Thyroid gland (tissue), 4 donors: Measurements from ENCODE around the gene LRGUK. TPM values are rescaled to one million over a fixed set of nuclear protein-coding genes. Genes with fewer than 3 reads are reported as not detected.

Experiments used
- DNase-seq, 2 donors: peaks; one replicate each; pipeline ENCODE4 v3.0.0-alpha.2; 2019
- H3K27ac ChIP-seq, 3 donors: fragments of 200-600 bp; sonication (generic); 1 replicate in 2 of 3; 2 replicates in 1 of 3; pipeline ENCODE4 v1.5.1; 2016 to 2019; ENCODE audit warnings: mild to moderate bottlenecking in 1 of 3, moderate library complexity in 1 of 3
- H3K27me3 ChIP-seq: fragments of 200-600 bp; sonication (generic); one replicate; pipeline ENCODE4 v1.5.1; 2019
- H3K36me3 ChIP-seq, 2 donors: fragments of 200-600 bp; sonication (generic); one replicate each; pipeline ENCODE4 v1.5.1; 2016 to 2019
- H3K4me1 ChIP-seq, 2 donors: fragments of 200-600 bp; sonication (generic); one replicate each; pipeline ENCODE4 v1.5.1; 2017 to 2019
- H3K4me3 ChIP-seq, 3 donors: fragments of 200-600 bp; sonication (generic); replicated peaks in 1 of 3; 1 replicate in 2 of 3; 2 replicates in 1 of 3; pipeline ENCODE4 v1.5.1; 2016; ENCODE audit warnings: mild to moderate bottlenecking in 1 of 3
- H3K9me3 ChIP-seq: fragments of 200-600 bp; sonication (generic); one replicate; pipeline ENCODE4 v1.5.1; 2017
- POLR2A ChIP-seq, 2 donors: fragments of 450-650 bp; IDR thresholded peaks; one replicate each; pipeline ENCODE4 v1.6.1; 2017; ENCODE audit warnings: antibody characterized with exemption in 2 of 2, mild to moderate bottlenecking in 2 of 2, moderate library complexity in 1 of 2
- WGBS, 2 donors: methylation state at CpG; one replicate each; pipeline ENCODE4 v1.1.5; 2017; 5-methylcytosine and 5-hydroxymethylcytosine counted together
- intact Hi-C: fragments of 100-400 bp; cut with DNase I; formaldehyde crosslinking; loops from one replicate; pipeline ENCODE4 v1.15.1; 2023
- total RNA-seq, 4 donors: library from RNA; depleted of rRNA; stranded (reverse); fragments of >200 nt; gene quantifications; one replicate each; pipeline ENCODE4 v1.2.3, GENCODE V29; 2016
- TF ChIP-seq, protein P1 (sequence below), 6 experiments: fragments of 200-600 bp in 3 of 6; fragments of 450-650 bp in 3 of 6; sonication (generic) in 3 of 6; IDR thresholded peaks; one replicate each; pipeline ENCODE4 v1.5.1; 2016 to 2019; ENCODE audit warnings: antibody characterized with exemption in 6 of 6, mild to moderate bottlenecking in 2 of 6, inconsistent platforms in 1 of 6, moderate library complexity in 1 of 6

The LRGUK gene
- total RNA-seq, 4 donors from 2014 or later: 0.67 to 3.7 (median 2.7) TPM

DNA sequence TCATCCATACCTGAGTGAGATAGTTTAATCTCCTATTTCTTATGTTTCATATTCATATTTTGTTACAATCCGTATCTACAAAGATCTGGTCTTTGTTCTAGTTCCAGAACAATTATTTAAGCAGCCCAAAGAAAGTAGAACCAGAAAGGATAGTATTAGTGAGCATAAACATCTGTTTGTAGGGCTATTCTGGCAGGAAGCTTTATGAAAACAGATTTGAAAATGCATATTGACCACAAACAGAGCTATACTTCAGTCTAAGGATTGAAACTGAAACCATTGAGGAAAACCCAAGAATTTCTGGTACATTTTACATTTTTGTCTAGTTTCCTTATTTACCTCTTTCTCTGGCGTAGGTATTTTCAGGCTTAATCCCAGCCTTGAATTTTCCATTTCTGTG, 28.1 kb downstream of the LRGUK start:
- Histone ChIP-seq H3K9me3 (no peaks in the 10 kb centered on the region), H3K4me3 (no peak overlapping the region), H3K36me3 (no peaks in the 10 kb centered on the region), H3K27ac (no peak overlapping the region), H3K27me3 (no peaks in the 10 kb centered on the region), H3K4me1 (no peaks in the 10 kb centered on the region)
- DNase-seq: no peak
- TF ChIP-seq POLR2A (IDR thresholded peaks at IDR 0.05): no peak
- TF ChIP-seq, protein P1, sequence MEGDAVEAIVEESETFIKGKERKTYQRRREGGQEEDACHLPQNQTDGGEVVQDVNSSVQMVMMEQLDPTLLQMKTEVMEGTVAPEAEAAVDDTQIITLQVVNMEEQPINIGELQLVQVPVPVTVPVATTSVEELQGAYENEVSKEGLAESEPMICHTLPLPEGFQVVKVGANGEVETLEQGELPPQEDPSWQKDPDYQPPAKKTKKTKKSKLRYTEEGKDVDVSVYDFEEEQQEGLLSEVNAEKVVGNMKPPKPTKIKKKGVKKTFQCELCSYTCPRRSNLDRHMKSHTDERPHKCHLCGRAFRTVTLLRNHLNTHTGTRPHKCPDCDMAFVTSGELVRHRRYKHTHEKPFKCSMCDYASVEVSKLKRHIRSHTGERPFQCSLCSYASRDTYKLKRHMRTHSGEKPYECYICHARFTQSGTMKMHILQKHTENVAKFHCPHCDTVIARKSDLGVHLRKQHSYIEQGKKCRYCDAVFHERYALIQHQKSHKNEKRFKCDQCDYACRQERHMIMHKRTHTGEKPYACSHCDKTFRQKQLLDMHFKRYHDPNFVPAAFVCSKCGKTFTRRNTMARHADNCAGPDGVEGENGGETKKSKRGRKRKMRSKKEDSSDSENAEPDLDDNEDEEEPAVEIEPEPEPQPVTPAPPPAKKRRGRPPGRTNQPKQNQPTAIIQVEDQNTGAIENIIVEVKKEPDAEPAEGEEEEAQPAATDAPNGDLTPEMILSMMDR (IDR thresholded peaks at IDR 0.05): no peak
- 88 to 95% methylated on average over 2 of the region's 2 CpGs for WGBS, 2 donors
- intact Hi-C loops: no loop called here

DNA sequence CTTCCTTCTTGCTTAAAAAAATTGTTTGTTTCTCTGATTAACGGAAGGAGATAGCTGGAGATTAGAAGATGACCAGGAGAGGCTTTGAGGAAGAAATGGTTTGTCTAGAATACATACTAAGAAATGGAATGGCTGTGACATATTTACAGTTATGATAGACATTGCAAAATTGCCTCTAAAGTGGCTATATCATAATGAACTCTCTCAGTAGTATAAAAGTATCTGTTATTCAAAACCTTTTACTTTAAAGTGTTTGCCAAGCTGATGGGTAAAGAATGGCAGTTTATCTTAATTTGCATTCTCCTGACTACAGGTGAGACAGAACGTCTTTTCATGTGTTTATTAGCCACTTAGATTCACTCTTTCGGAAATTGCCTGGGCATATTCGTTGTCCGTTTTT, 28.7 kb downstream of the LRGUK start:
- 86 to 89% methylated on average over 5 of the region's 5 CpGs for WGBS, 2 donors
- Histone ChIP-seq H3K4me1 (no peaks in the 10 kb centered on the region), H3K27ac (no peak overlapping the region), H3K4me3 (no peak overlapping the region), H3K27me3 (no peaks in the 10 kb centered on the region), H3K36me3 (no peaks in the 10 kb centered on the region), H3K9me3 (no peaks in the 10 kb centered on the region)
- DNase-seq: no peak
- TF ChIP-seq, protein P1 (IDR thresholded peaks at IDR 0.05): no peak
- no peak for TF ChIP-seq POLR2A (IDR thresholded peaks at IDR 0.05)
- intact Hi-C loops: no loop called here

DNA sequence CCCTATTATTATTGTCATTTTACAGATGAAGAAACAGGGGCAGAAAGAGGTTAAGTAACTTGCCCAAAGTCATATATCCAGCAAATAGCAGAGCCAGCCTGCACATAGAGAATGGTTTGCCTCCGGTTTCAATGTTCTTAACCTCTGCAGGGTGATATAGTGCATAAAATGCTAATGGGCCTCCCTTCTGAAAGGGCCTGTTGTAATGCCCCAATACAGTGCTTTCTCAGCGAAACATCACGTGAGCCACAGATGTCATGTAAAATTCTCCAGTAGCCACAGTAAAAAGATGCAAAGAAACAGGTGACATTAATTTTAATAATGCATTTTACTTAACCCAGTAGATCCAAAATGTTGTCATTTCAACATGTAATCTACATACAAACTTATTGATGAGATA, 38.1 kb downstream of the LRGUK start:
- no peak for DNase-seq
- intact Hi-C loops: no loop called here
- H3K4me1 ChIP-seq: no peaks in the 10 kb centered on the region
- 86 to 91% methylated on average over 3 of the region's 3 CpGs for WGBS, 2 donors
- TF ChIP-seq POLR2A (IDR thresholded peaks at IDR 0.05): no peak
- TF ChIP-seq, protein P1 (IDR thresholded peaks at IDR 0.05): no peak
- no peaks in the 10 kb centered on the region for H3K36me3 ChIP-seq
- H3K27ac ChIP-seq: no peak overlapping the region
- no peaks in the 10 kb centered on the region for H3K9me3 ChIP-seq
- H3K4me3 ChIP-seq: no peak overlapping the region
- no peaks in the 10 kb centered on the region for H3K27me3 ChIP-seq

DNA sequence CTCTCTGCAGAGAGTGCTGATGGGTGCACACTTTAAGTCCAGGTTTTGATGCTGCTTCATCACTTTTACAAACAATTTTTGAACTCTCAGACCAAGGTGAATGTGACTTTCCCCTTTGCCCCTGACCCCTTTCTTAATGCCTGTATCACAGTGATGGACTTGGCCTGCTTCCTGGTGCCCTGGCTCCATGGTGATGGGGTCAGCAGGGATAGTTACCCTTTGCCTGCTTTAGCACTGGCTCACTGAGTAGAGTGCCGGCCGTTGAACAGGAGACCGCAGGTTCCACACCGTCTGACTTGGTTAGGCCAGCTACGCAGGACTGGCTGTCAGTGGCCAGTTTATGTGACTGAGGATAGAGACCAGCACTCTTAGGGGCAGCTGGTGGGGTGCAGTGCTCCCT, 40.1 kb downstream of the LRGUK start:
- Histone ChIP-seq H3K4me1 (no peaks in the 10 kb centered on the region), H3K27me3 (no peaks in the 10 kb centered on the region), H3K9me3 (no peaks in the 10 kb centered on the region), H3K36me3 (no peaks in the 10 kb centered on the region), H3K4me3 (no peak overlapping the region), H3K27ac (no peak overlapping the region)
- DNase-seq: no peak
- intact Hi-C loops: no loop called here
- TF ChIP-seq, protein P1 (IDR thresholded peaks at IDR 0.05): no peak
- WGBS, 2 donors: 86 to 94% methylated on average over 4 to 5 of the region's 5 CpGs

DNA sequence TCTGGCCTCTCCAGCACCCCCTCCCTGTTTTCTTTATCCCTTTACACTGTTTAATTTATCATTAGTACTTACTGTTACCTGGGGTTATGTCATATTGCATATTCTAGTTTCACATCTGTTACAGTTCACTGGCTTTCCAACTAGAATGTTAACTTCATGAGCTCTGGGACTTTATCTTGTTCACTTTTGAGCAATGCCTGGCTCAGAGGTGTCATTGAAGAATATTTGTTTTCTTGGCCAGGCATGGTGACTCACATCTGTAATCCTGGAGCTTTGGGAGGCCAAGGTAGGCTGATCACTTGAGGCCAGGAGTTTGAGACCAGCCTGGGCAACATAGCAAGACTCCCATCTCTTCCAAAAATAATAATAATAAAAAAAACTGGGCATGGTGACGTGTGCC, 40.7 kb downstream of the LRGUK start:
- DNase-seq: no peak
- no peaks in the 10 kb centered on the region for H3K4me1 ChIP-seq
- no peaks in the 10 kb centered on the region for H3K36me3 ChIP-seq
- no peak overlapping the region for H3K4me3 ChIP-seq
- no peaks in the 10 kb centered on the region for H3K27me3 ChIP-seq
- 82 to 88% methylated on average over 1 of the region's 1 CpG for WGBS, 2 donors
- TF ChIP-seq, protein P1 (IDR thresholded peaks at IDR 0.05): no peak
- TF ChIP-seq POLR2A (IDR thresholded peaks at IDR 0.05): no peak
- H3K27ac ChIP-seq: no peak overlapping the region
- H3K9me3 ChIP-seq: no peaks in the 10 kb centered on the region
- intact Hi-C loops: no loop called here
